ENCODE data around the gene RALA. TPM values are rescaled to one million over a fixed set of nuclear protein-coding genes. Genes with fewer than 3 reads are reported as not detected.

RALA gene
- total and polyA plus RNA-seq, 10 of the 15 experiments (the other 5 are each of a cell fraction or from before 2014, with no cell fraction given) = 7.5 to 53.3 (median 23.1) TPM

DNA sequence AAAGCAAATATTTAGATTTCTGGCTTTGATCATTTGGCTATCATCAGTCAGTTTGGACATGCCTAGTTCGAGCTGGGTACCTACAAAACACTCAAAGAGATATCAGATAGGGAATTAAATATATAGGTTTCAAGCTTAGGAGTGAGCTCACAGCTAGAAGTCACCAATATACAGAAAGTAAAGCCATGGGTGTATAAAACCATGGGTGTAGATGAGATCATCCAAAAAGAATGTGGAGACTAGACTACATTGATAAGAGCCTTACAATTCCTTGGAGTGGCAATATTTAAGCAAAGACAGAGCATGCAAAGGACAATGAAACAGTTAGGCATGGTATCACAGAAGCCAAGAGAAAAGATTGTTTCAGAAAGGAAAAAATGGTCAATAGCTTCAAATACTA lies 7.2 kb upstream of the RALA start (continued):
- TF ChIP-seq POLR2AphosphoS2 (IDR thresholded peaks at IDR 0.05; ENCODE audit: low read depth, low read length) (no peak), CREB1 (IDR thresholded peaks at IDR 0.05; ENCODE audit: low read depth) (no peak), CBX5 (IDR thresholded peaks at IDR 0.05; ENCODE audit: low read depth) (no peak), TARDBP (IDR thresholded peaks at IDR 0.05; ENCODE audit: borderline replicate concordance) (no peak), NFYB (IDR thresholded peaks at IDR 0.05; ENCODE audit: insufficient read depth, low read depth, low read length) (no peak), YBX1 (IDR thresholded peaks at IDR 0.05) (no peak)
- TF ChIP-seq, protein P1, sequence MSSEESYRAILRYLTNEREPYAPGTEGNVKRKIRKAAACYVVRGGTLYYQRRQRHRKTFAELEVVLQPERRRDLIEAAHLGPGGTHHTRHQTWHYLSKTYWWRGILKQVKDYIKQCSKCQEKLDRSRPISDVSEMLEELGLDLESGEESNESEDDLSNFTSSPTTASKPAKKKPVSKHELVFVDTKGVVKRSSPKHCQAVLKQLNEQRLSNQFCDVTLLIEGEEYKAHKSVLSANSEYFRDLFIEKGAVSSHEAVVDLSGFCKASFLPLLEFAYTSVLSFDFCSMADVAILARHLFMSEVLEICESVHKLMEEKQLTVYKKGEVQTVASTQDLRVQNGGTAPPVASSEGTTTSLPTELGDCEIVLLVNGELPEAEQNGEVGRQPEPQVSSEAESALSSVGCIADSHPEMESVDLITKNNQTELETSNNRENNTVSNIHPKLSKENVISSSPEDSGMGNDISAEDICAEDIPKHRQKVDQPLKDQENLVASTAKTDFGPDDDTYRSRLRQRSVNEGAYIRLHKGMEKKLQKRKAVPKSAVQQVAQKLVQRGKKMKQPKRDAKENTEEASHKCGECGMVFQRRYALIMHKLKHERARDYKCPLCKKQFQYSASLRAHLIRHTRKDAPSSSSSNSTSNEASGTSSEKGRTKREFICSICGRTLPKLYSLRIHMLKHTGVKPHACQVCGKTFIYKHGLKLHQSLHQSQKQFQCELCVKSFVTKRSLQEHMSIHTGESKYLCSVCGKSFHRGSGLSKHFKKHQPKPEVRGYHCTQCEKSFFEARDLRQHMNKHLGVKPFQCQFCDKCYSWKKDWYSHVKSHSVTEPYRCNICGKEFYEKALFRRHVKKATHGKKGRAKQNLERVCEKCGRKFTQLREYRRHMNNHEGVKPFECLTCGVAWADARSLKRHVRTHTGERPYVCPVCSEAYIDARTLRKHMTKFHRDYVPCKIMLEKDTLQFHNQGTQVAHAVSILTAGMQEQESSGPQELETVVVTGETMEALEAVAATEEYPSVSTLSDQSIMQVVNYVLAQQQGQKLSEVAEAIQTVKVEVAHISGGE (CRISPR knock-in tag; IDR thresholded peaks at IDR 0.05) = no peak
- TF ChIP-seq, protein P2, sequence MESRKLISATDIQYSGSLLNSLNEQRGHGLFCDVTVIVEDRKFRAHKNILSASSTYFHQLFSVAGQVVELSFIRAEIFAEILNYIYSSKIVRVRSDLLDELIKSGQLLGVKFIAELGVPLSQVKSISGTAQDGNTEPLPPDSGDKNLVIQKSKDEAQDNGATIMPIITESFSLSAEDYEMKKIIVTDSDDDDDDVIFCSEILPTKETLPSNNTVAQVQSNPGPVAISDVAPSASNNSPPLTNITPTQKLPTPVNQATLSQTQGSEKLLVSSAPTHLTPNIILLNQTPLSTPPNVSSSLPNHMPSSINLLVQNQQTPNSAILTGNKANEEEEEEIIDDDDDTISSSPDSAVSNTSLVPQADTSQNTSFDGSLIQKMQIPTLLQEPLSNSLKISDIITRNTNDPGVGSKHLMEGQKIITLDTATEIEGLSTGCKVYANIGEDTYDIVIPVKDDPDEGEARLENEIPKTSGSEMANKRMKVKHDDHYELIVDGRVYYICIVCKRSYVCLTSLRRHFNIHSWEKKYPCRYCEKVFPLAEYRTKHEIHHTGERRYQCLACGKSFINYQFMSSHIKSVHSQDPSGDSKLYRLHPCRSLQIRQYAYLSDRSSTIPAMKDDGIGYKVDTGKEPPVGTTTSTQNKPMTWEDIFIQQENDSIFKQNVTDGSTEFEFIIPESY (IDR thresholded peaks at IDR 0.05) = no peak
- TF ChIP-seq, protein P3, sequence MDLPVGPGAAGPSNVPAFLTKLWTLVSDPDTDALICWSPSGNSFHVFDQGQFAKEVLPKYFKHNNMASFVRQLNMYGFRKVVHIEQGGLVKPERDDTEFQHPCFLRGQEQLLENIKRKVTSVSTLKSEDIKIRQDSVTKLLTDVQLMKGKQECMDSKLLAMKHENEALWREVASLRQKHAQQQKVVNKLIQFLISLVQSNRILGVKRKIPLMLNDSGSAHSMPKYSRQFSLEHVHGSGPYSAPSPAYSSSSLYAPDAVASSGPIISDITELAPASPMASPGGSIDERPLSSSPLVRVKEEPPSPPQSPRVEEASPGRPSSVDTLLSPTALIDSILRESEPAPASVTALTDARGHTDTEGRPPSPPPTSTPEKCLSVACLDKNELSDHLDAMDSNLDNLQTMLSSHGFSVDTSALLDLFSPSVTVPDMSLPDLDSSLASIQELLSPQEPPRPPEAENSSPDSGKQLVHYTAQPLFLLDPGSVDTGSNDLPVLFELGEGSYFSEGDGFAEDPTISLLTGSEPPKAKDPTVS (IDR thresholded peaks at IDR 0.05; ENCODE audit: low read depth, low read length) = no peak
- TF ChIP-seq, protein P4, sequence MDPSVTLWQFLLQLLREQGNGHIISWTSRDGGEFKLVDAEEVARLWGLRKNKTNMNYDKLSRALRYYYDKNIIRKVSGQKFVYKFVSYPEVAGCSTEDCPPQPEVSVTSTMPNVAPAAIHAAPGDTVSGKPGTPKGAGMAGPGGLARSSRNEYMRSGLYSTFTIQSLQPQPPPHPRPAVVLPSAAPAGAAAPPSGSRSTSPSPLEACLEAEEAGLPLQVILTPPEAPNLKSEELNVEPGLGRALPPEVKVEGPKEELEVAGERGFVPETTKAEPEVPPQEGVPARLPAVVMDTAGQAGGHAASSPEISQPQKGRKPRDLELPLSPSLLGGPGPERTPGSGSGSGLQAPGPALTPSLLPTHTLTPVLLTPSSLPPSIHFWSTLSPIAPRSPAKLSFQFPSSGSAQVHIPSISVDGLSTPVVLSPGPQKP (IDR thresholded peaks at IDR 0.05; ENCODE audit: low read depth, low read length) = no peak
